HepG2 (cell line): ENCODE data around the gene SEPHS1. TPM values are rescaled to one million over a fixed set of nuclear protein-coding genes. Genes with fewer than 3 reads are reported as not detected.

ENCODE experiments used
- ATAC-seq: fragments of 200-7000 bp; cut with Tn5 transposase; 3 replicates; pipeline ENCODE4 v1.9.1; 2020; ENCODE audit warnings: mild to moderate bottlenecking, moderate library complexity
- BruUV-seq: library from RNA; stranded (reverse); fragments of 400-500 nt; replicated peaks from 2 replicates; lab custom pipeline; 2021; lab: Mats Ljungman, UMichigan
- CTCF ChIA-PET: fragments of 300-600 bp; formaldehyde crosslinking; extraction: SDS; loops from one replicate; lab custom pipeline; 2021; ENCODE audit warnings: low total read pairs, inconsistent platforms, low intra/inter-chr PET ratio; lab: Yijun Ruan, JAX
- POLR2A ChIA-PET: fragments of 350-600 bp; sonication (Branson Sonifier 250); formaldehyde crosslinking; loops from one replicate; lab custom pipeline; 2020; ENCODE audit warnings: antibody characterized with exemption, inconsistent platforms; lab: Yijun Ruan, JAX
- DNase-seq: peaks from one replicate; pipeline ENCODE4 v3.0.0-alpha.2; 2015; ENCODE audit warnings: low spot score
- FAIRE-seq: peaks from 3 replicates; lab custom pipeline; 2011; peaks lifted over from hg19 to GRCh38; lab: Jason Lieb, UNC
- H2AFZ ChIP-seq: one replicate; pipeline ENCODE4 v1.6.1; 2011; ENCODE audit warnings: low read length, inconsistent platforms
- H3K27ac ChIP-seq: fragments of 300-600 bp; 3 replicates; pipeline ENCODE4 v1.8.0; 2011; ENCODE audit warnings: mixed run types, mild to moderate bottlenecking, mixed read lengths, low read length, inconsistent platforms; ENCODE audit not compliant: insufficient read depth; ENCODE audit errors: extremely low read length
- H3K27me3 ChIP-seq, 2 experiments: fragments of 200-600 bp in 1 of 2; 2 replicates in 1 of 2; 3 replicates in 1 of 2; pipeline versions ENCODE4 v1.6.0 to v1.8.0; 2011; ENCODE audit warnings: low read length in 2 of 2, mild to moderate bottlenecking in 2 of 2, moderate library complexity in 2 of 2, inconsistent platforms in 1 of 2; ENCODE audit not compliant: insufficient read depth in 2 of 2, control insufficient read depth in 1 of 2
- H3K36me3 ChIP-seq, 2 experiments: fragments of 200-600 bp in 1 of 2; replicated peaks in 1 of 2; 2 replicates in 1 of 2; 3 replicates in 1 of 2; pipeline versions ENCODE4 v1.5.1 to v1.8.0; 2011; ENCODE audit warnings: low read length in 2 of 2, inconsistent platforms in 1 of 2; ENCODE audit not compliant: insufficient read depth in 2 of 2, control insufficient read depth in 1 of 2
- H3K4me1 ChIP-seq: 2 replicates; pipeline ENCODE4 v1.5.1; 2012; ENCODE audit warnings: low read length, inconsistent platforms; ENCODE audit not compliant: insufficient read depth
- H3K4me2 ChIP-seq: 2 replicates; pipeline ENCODE4 v1.6.0; 2011; ENCODE audit warnings: low read depth, low read length, inconsistent platforms
- H3K4me3 ChIP-seq, 3 experiments: fragments of 200-600 bp in 1 of 3; sonication (generic), shearing (Covaris generic) in 1 of 3; replicated peaks in 1 of 3; 2 replicates each; pipeline ENCODE4 v1.5.1; 2011 to 2016; ENCODE audit warnings: low read length in 3 of 3, inconsistent platforms in 2 of 3, low read depth in 2 of 3, mild to moderate bottlenecking in 2 of 3, control low read depth in 1 of 3, mixed read lengths in 1 of 3; ENCODE audit not compliant: insufficient read depth in 1 of 3
- H3K79me2 ChIP-seq: one replicate; pipeline ENCODE4 v1.6.1; 2011; ENCODE audit warnings: low read length, inconsistent platforms; ENCODE audit not compliant: insufficient read depth
- H3K9ac ChIP-seq: 2 replicates; pipeline ENCODE4 v1.6.0; 2011; ENCODE audit warnings: mild to moderate bottlenecking, low read depth, low read length, inconsistent platforms; ENCODE audit not compliant: insufficient read depth
- H3K9me3 ChIP-seq: 2 replicates; pipeline ENCODE4 v1.5.1; 2012; ENCODE audit warnings: mild to moderate bottlenecking, low read length
- H4K20me1 ChIP-seq: 2 replicates; pipeline ENCODE4 v1.6.0; 2011; ENCODE audit warnings: inconsistent platforms, mild to moderate bottlenecking, low read length, moderate library complexity; ENCODE audit not compliant: insufficient read depth
- AHR ChIP-seq: IDR thresholded peaks from 2 replicates; pipeline ENCODE4 v1.6.1; 2018; ENCODE audit warnings: missing genetic modification reagents, missing compliant biosample characterization
- BRCA1 ChIP-seq: sonication (generic); formaldehyde crosslinking; IDR thresholded peaks from 2 replicates; pipeline ENCODE4 v1.4.0; 2020; ENCODE audit warnings: missing genetic modification reagents
- DMAP1 ChIP-seq: IDR thresholded peaks from 2 replicates; pipeline ENCODE4 v1.6.1; 2016
- EZH2 ChIP-seq: conservative IDR thresholded peaks from 2 replicates; pipeline ENCODE4 v1.6.1; 2012; ENCODE audit warnings: mild to moderate bottlenecking, low read depth, low read length, moderate library complexity
- KLF12 ChIP-seq: sonication (generic); formaldehyde crosslinking; IDR thresholded peaks from 2 replicates; pipeline ENCODE4 v1.4.0; 2020; ENCODE audit warnings: missing genetic modification reagents, borderline replicate concordance
- NCOA1 ChIP-seq: sonication (generic); formaldehyde crosslinking; IDR thresholded peaks from 2 replicates; pipeline ENCODE4 v1.9.0; 2021; ENCODE audit warnings: missing genetic modification reagents
- POLR2AphosphoS2 ChIP-seq: IDR thresholded peaks from 2 replicates; pipeline ENCODE4 v1.6.1; 2011; ENCODE audit warnings: low read depth, low read length, improper control_type of control experiment
- PPARG ChIP-seq: conservative IDR thresholded peaks from 2 replicates; pipeline ENCODE4 v1.6.1; 2016; ENCODE audit warnings: missing biosample characterization, missing genetic modification reagents
- SP5 ChIP-seq: IDR thresholded peaks from 2 replicates; pipeline ENCODE4 v1.6.1; 2016; ENCODE audit warnings: low read depth, borderline replicate concordance
- SUZ12 ChIP-seq: fragments of 150-350 bp; IDR thresholded peaks from 2 replicates; pipeline ENCODE4 v1.6.1; 2014; ENCODE audit warnings: low read depth, low read length
- TFAP4 ChIP-seq: sonication (generic); IDR thresholded peaks from 2 replicates; pipeline ENCODE4 v1.6.1; 2016; ENCODE audit warnings: low read depth, borderline replicate concordance
- ZEB1 ChIP-seq: IDR thresholded peaks from 2 replicates; pipeline ENCODE4 v1.6.1; 2012; ENCODE audit warnings: mild to moderate bottlenecking, low read depth, inconsistent platforms; ENCODE audit not compliant: insufficient replicate concordance
- WGBS: methylation state at CpG from one replicate; pipeline ENCODE4 v1.1.6; 2017; ENCODE audit warnings: low lambda C conversion rate; 5-methylcytosine and 5-hydroxymethylcytosine counted together
- in situ Hi-C: cut with HindIII; loops from 2 replicates; pipeline ENCODE4 v1.10.0; 2017; ENCODE audit warnings: low pct_unique_long_range_greater_than_20kb; ENCODE audit not compliant: extremely low pct_ligation_motif_present
- intact Hi-C: fragments of 100-400 bp; cut with micrococcal nuclease; formaldehyde crosslinking; loops from one replicate; pipeline ENCODE4 v1.10.0; 2022; ENCODE audit not compliant: unreplicated experiment
- polyA plus RNA-seq, 8 experiments: library from polyadenylated mRNA; depleted of rRNA in 3 of 8; stranded (reverse) in 7 of 8; unstranded in 1 of 8; fragments of >200 nt; fragmentation: Illumina TruSeq in 4 of 8; extraction: Trizol in 4 of 8; gene quantifications; 2 replicates each; pipeline versions ENCODE4 v1.2.1 to v1.2.3, GENCODE V29; 2011 to 2016; ENCODE audit warnings: low read depth in 4 of 8, missing spikeins in 1 of 8, mixed read lengths in 1 of 8; ENCODE audit not compliant: insufficient read depth in 1 of 8
- total RNA-seq, 5 experiments: library from RNA; depleted of rRNA; stranded (reverse); fragments of >200 nt; fragmentation: Illumina TruSeq; extraction: Trizol; gene quantifications; 2 replicates each; pipeline ENCODE4 v1.2.3, GENCODE V29; 2016; ENCODE audit warnings: low read depth in 1 of 5
- TF ChIP-seq, protein P1 (sequence below): sonication (generic); formaldehyde crosslinking; IDR thresholded peaks from 2 replicates; pipeline ENCODE4 v1.4.0; 2020; ENCODE audit warnings: mild to moderate bottlenecking, missing genetic modification reagents

SEPHS1 gene
- total and polyA plus RNA-seq, 2 of the 13 experiments (the other 11 are each of a cell fraction or from before 2014, with no cell fraction given) = 57.8 to 61.5 TPM

GRCh38 chr10:13383399-13383761 lies 35.3 kb upstream of the SEPHS1 start:
- ChIA-PET POLR2A (no interaction called here), CTCF (no interaction called here)
- WGBS = 10% methylated on average over 18 of the region's 18 CpGs
- Histone ChIP-seq H3K79me2 (no peaks in the 10 kb centered on the region), H3K27ac (no peak overlapping the region), H3K4me2 (peak overlapping the region; percentile 76), H3K9me3 (no peaks in the 10 kb centered on the region), H2AFZ (no peak overlapping the region), H3K27me3 (peaks cover 3 to 25% of the 10 kb centered on the region in 2 experiments; a peak in 3 of 5 replicates), H3K4me3 (peak overlapping the region in 2 of 3 experiments; percentile 18 to 37; a peak in 3 of 6 replicates), H3K9ac (no peak overlapping the region), H4K20me1 (no peaks in the 10 kb centered on the region), H3K36me3 (no peaks in the 10 kb centered on the region), H3K4me1 (peaks cover 25% of the 10 kb centered on the region)
- ATAC-seq = peak; percentile 54
- TF ChIP-seq DMAP1 (CRISPR knock-in tag) = no peak
- TF ChIP-seq TFAP4 = no peak
- TF ChIP-seq POLR2AphosphoS2 = no peak
- no peak for TF ChIP-seq SUZ12
- TF ChIP-seq SP5 = no peak
- no peak for TF ChIP-seq AHR (CRISPR knock-in tag)
- TF ChIP-seq ZEB1 = peak; percentile 47
- TF ChIP-seq BRCA1 (CRISPR knock-in tag) = no peak
- in situ Hi-C loops = no loop called here
- intact Hi-C loops = no loop called here
- DNase-seq = no peak
- no TSS peak for BruUV-seq
- FAIRE-seq = no peak

DNA sequence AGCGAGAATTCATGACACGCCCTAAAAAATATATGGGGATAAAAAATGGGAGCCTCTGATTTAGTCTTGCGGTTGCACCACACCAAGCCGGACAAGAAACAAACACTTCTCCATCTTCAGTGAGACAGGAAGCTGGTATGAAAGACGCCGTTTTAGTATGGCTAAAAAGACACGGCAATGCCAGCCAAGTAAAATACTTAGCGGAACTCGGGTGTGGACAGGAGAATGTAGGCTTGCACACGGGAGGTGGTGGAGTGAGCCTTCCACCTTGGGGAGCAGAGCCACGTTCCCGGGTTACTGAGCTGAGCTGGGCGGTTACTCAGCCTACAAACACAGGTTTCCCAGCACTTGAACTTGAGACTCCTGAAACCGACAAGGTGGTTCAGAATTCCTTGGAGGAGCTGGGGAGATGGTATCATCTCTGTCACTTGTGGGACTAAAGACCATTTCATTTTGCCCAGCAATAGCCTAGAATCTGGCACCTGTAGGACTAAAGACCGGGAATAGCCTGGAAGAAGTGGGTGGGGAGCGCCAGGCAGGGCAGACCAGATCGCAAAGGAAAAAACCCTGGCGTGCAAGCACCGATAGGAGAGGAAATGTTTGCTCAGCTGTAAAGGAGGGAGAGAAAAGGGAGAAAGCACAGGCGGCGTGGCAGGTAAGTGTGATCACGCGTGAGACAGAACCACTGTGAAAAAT lies 34.8 kb upstream of the SEPHS1 start:
- 12% methylated on average over 21 of the region's 23 CpGs for WGBS
- no TSS peak for BruUV-seq

More for the DNA sequence above, 34.8 kb upstream of the SEPHS1 start:
- peak; percentile 57 for ATAC-seq
- peak overlapping the region; percentile 76 for H3K4me2 ChIP-seq
- in situ Hi-C loops = no loop called here
- no peaks in the 10 kb centered on the region for H4K20me1 ChIP-seq
- no peak overlapping the region for H2AFZ ChIP-seq
- ChIA-PET POLR2A (no interaction called here), CTCF (no interaction called here)
- H3K27me3 ChIP-seq = peaks cover 3 to 25% of the 10 kb centered on the region in 2 experiments; a peak in 3 of 5 replicates
- no peak overlapping the region for H3K27ac ChIP-seq
- TF ChIP-seq EZH2 (0 out of 2 replicates have a peak, but pooled peaks have one; percentile 48), PPARG (CRISPR knock-in tag) (no peak), NCOA1 (CRISPR knock-in tag) (no peak), KLF12 (CRISPR knock-in tag) (no peak), BRCA1 (CRISPR knock-in tag) (no peak)
- TF ChIP-seq, protein P1, sequence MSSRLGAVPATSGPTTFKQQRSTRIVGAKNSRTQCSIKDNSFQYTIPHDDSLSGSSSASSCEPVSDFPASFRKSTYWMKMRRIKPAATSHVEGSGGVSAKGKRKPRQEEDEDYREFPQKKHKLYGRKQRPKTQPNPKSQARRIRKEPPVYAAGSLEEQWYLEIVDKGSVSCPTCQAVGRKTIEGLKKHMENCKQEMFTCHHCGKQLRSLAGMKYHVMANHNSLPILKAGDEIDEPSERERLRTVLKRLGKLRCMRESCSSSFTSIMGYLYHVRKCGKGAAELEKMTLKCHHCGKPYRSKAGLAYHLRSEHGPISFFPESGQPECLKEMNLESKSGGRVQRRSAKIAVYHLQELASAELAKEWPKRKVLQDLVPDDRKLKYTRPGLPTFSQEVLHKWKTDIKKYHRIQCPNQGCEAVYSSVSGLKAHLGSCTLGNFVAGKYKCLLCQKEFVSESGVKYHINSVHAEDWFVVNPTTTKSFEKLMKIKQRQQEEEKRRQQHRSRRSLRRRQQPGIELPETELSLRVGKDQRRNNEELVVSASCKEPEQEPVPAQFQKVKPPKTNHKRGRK (CRISPR knock-in tag) = peak; percentile 93
- H3K36me3 ChIP-seq = no peaks in the 10 kb centered on the region
- intact Hi-C loops = no loop called here
- H3K9me3 ChIP-seq = no peaks in the 10 kb centered on the region
- H3K9ac ChIP-seq = no peak overlapping the region
- H3K4me3 ChIP-seq = peak overlapping the region in 2 of 3 experiments; percentile 18 to 37; a peak in 4 of 6 replicates
- H3K79me2 ChIP-seq = no peaks in the 10 kb centered on the region
- DNase-seq = no peak
- H3K4me1 ChIP-seq = peaks cover 25% of the 10 kb centered on the region
- FAIRE-seq = no peak
